Right lobe of liver (tissue), 6 donors: Measurements from ENCODE around the gene LIMK1. TPM values are rescaled to one million over a fixed set of nuclear protein-coding genes. Genes with fewer than 3 reads are reported as not detected.
A peak's percentile ranks its signal among the peaks of the same experiment; 100 is the strongest.

Experiments
- ATAC-seq, 4 donors: fragments of 200-7000 bp; cut with Tn5 transposase; one replicate each; pipeline ENCODE4 v1.9.1; 2020; ENCODE audit warnings: mild to moderate bottlenecking in 4 of 4, moderate library complexity in 4 of 4
- DNase-seq, 3 donors: peaks; one replicate each; pipeline ENCODE4 v3.0.0-alpha.2; 2020
- H3K27ac ChIP-seq, 3 donors: fragments of 200-600 bp; one replicate each; pipeline ENCODE4 v1.8.0; 2022
- H3K27me3 ChIP-seq, 2 donors: fragments of 200-600 bp; one replicate each; pipeline ENCODE4 v1.8.0; 2022
- H3K36me3 ChIP-seq, 4 donors: fragments of 200-600 bp; sonication (generic) in 1 of 4; one replicate each; pipeline versions ENCODE4 v1.5.1 to v1.8.0; 2017 to 2022; ENCODE audit warnings: control low read depth in 1 of 4
- H3K4me1 ChIP-seq, 4 donors: fragments of 200-600 bp; sonication (generic) in 1 of 4; one replicate each; pipeline versions ENCODE4 v1.5.1 to v1.8.0; 2017 to 2022; ENCODE audit warnings: control low read depth in 1 of 4
- H3K4me3 ChIP-seq, 3 donors: fragments of 200-600 bp; one replicate each; pipeline ENCODE4 v1.8.0; 2022
- H3K9me3 ChIP-seq, 4 donors: fragments of 200-600 bp; sonication (generic) in 1 of 4; one replicate each; pipeline versions ENCODE4 v1.5.1 to v1.8.0; 2017 to 2022; ENCODE audit warnings: control low read depth in 1 of 4
- POLR2A ChIP-seq: fragments of 450-650 bp; IDR thresholded peaks from one replicate; pipeline ENCODE4 v1.6.1; 2017; ENCODE audit warnings: antibody characterized with exemption, mild to moderate bottlenecking
- WGBS: methylation state at CpG from one replicate; pipeline ENCODE4 v1.1.6; 2018; ENCODE audit warnings: low coverage, low lambda C conversion rate; ENCODE audit not compliant: insufficient coverage; ENCODE audit errors: missing lambda C conversion rate; 5-methylcytosine and 5-hydroxymethylcytosine counted together
- intact Hi-C, 2 donors: fragments of 100-400 bp; cut with DNase I; formaldehyde crosslinking; loops; one replicate each; pipeline versions ENCODE4 v1.11.2 to v1.14.1; 2022
- total RNA-seq, 6 experiments: library from RNA; depleted of rRNA in 2 of 6; stranded (reverse); fragments of >200 nt in 2 of 6; fragmentation: NEBNext Ultra II Directional in 3 of 6; extraction: Animal tissue kit (Norgen Biotek cat#: 25700) in 3 of 6; gene quantifications; one replicate each; pipeline versions ENCODE4 v1.1.0 to v1.2.4, GENCODE V29; 2016 to 2023
- TF ChIP-seq, protein P1 (sequence below), 4 donors: fragments of 200-600 bp in 3 of 4; fragments of 450-650 bp in 1 of 4; IDR thresholded peaks; one replicate each; pipeline versions ENCODE4 v1.5.1 to v1.8.0; 2016 to 2022; ENCODE audit warnings: antibody characterized with exemption in 4 of 4, mild to moderate bottlenecking in 2 of 4
- donor health status: DM: no; HTN: yes; CAD: no.
- donor health status: DM: no; HTN: no; CAD: no.
- donor health status: DM: no; HTN: no; CAD: no.
- donor health status: DM: no; HTN: yes; CAD: no.
- donor health status: DM: no; HTN: yes; CAD: no.

Gene LIMK1
- total RNA-seq, 6 experiments from 2014 or later, result 3.1 to 9.9 (median 5.8) TPM

- Histone ChIP-seq H3K27ac (no peak overlapping the region), H3K4me1 (no peaks in the 10 kb centered on the region), H3K36me3 (no peaks in the 10 kb centered on the region), H3K9me3 (no peaks in the 10 kb centered on the region), H3K27me3 (no peaks in the 10 kb centered on the region), H3K4me3 (no peak overlapping the region)
- ATAC-seq (no peak), DNase-seq (no peak)
- 73% methylated on average over 4 of the region's 4 CpGs for WGBS
- intact Hi-C loops, result no loop called here
- no peak for TF ChIP-seq POLR2A
- TF ChIP-seq, protein P1, sequence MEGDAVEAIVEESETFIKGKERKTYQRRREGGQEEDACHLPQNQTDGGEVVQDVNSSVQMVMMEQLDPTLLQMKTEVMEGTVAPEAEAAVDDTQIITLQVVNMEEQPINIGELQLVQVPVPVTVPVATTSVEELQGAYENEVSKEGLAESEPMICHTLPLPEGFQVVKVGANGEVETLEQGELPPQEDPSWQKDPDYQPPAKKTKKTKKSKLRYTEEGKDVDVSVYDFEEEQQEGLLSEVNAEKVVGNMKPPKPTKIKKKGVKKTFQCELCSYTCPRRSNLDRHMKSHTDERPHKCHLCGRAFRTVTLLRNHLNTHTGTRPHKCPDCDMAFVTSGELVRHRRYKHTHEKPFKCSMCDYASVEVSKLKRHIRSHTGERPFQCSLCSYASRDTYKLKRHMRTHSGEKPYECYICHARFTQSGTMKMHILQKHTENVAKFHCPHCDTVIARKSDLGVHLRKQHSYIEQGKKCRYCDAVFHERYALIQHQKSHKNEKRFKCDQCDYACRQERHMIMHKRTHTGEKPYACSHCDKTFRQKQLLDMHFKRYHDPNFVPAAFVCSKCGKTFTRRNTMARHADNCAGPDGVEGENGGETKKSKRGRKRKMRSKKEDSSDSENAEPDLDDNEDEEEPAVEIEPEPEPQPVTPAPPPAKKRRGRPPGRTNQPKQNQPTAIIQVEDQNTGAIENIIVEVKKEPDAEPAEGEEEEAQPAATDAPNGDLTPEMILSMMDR (IDR thresholded peaks at IDR 0.05), result no peak
These were observed 46.9 kb downstream of the LIMK1 start for GRCh38 chr7:74130518-74130917.

DNA sequence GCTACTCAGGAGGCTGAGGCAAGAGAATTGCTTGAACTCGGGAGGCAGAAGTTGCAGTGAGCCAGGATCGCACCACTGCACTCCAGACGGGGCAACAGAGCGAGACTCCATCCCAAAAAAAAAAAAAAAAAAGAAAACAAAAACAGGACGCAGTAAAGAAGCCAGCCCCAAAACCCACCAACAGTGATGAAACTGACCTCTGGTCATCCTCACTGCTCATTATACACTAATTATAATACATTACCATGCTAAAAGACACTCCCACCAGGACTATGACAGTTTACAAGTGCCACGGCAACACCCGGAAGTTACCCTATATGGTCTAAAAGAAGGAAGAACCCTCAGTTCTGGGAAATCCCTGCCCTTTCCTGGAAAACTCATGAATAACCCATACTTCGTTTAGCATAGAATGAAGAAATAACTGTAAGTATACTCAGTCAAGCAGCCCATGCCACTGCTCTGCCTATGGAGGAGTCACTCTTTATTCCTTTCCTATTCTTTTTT lies 50.6 kb downstream of the LIMK1 start:
- H3K4me3 ChIP-seq, result no peak overlapping the region
- no peaks in the 10 kb centered on the region for H3K4me1 ChIP-seq
- intact Hi-C loops, result no loop called here
- no peaks in the 10 kb centered on the region for H3K36me3 ChIP-seq
- TF ChIP-seq POLR2A, result no peak
- TF ChIP-seq, protein P1 (IDR thresholded peaks at IDR 0.05), result no peak
- H3K27me3 ChIP-seq, result no peaks in the 10 kb centered on the region
- ATAC-seq, result peak in 3 of 4 donors; percentile 20 to 58 (median 46)
- 39% methylated on average over 8 of the region's 8 CpGs for WGBS
- no peaks in the 10 kb centered on the region for H3K9me3 ChIP-seq
- DNase-seq, result no peak
- H3K27ac ChIP-seq, result no peak overlapping the region

- Histone ChIP-seq H3K9me3 (no peaks in the 10 kb centered on the region), H3K27ac (no peak overlapping the region), H3K4me1 (no peaks in the 10 kb centered on the region), H3K27me3 (no peaks in the 10 kb centered on the region), H3K4me3 (no peak overlapping the region), H3K36me3 (no peaks in the 10 kb centered on the region)
- TF ChIP-seq POLR2A, result no peak
- TF ChIP-seq, protein P1 (IDR thresholded peaks at IDR 0.05), result no peak
- DNase-seq (no peak), ATAC-seq (no peak)
- WGBS, result 90% methylated on average over 6 of the region's 12 CpGs
- intact Hi-C loops, result no loop called here
These were observed 54.8 kb downstream of the LIMK1 start for GRCh38 chr7:74138334-74138867.

DNA sequence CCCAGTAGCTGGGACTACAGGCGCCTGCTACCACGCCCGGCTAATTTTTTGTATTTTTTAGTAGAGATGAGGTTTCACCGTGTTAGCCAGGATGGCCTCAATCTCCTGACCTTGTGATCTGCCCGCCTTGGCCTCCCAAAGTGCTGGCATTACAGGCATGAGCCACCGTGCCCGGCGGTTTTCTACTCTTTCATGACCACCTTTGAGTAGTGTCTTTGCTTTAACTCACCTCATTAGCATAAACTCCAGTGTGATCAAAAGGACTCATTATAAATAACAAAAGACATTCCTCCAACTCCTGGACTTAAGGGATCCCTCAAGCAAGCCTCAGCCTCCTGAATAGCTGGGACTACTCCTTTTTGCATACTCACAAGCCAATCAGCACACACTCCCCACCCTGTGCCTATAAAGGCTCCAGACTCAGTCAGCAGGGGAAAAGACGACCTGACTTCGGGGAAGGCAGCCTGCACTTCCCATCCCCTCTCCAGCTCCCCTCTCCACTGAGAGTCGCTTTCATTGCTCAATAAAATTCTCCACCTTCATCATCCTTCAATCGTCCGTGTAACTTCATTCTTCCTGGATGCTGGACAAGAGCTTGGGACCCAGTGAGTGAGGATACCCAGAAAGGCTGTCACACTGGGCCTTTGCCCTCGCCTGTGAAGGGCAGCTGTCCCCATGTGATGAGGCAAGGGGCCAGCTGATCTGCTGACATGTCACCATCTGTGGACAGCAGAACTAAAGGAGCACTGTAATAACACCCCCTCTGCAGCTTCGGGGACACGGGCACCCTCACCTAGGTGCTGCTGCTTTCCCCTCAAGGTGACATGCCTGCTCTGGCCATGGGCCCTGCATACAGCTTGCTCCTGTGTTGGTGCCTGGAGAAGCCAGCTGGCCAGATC lies 55.6 kb downstream of the LIMK1 start:
- intact Hi-C loops, result no loop called here
- Histone ChIP-seq H3K9me3 (no peaks in the 10 kb centered on the region), H3K4me1 (no peaks in the 10 kb centered on the region), H3K36me3 (no peaks in the 10 kb centered on the region), H3K27me3 (no peaks in the 10 kb centered on the region), H3K27ac (no peak overlapping the region), H3K4me3 (no peak overlapping the region)
- WGBS, result 91% methylated on average over 12 of the region's 16 CpGs
- TF ChIP-seq, protein P1 (IDR thresholded peaks at IDR 0.05), result no peak
- TF ChIP-seq POLR2A, result no peak
- DNase-seq (no peak), ATAC-seq (no peak)
